ENCODE data around the gene EDN2.

The EDN2 gene

GRCh38 chr1:41461790-41462679 is 22.4 kb downstream of the EDN2 start:
- DNase-seq = peak; percentile 16

DNA sequence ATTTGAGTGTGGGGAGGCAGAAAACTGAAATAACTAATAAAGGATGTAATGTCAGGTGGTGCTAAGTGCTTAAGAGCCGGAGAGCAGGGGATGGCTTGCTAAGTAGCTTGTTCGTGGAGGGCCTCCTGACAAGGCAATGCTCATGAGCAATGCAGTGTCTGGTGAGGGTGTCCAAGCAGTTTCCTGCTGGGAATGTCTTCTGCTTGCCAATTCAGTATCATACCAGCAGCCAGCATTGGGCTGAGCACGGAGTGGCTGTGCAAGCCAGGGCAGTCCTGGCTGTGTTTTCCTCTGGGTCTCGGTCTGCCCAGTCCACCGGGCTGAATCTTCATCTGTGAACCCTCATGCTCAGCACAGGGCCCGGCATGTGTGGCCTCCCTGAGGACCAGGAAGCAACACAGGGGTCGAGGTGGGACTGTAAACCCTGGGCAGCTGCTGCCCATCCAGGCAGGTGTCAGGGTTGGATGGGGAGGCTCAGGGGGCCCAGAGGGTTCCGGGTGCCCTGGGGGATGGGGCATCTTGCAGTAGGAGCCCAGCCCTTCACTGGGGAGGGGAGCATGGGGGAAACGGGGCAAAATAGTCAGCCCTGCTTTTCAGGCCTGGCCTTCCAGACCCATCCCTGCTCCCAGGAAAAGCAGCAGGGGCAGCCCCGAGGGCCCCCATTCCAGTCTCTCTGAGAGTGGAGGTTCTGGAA is 27.5 kb downstream of the EDN2 start:
- DNase-seq = no peak

DNA sequence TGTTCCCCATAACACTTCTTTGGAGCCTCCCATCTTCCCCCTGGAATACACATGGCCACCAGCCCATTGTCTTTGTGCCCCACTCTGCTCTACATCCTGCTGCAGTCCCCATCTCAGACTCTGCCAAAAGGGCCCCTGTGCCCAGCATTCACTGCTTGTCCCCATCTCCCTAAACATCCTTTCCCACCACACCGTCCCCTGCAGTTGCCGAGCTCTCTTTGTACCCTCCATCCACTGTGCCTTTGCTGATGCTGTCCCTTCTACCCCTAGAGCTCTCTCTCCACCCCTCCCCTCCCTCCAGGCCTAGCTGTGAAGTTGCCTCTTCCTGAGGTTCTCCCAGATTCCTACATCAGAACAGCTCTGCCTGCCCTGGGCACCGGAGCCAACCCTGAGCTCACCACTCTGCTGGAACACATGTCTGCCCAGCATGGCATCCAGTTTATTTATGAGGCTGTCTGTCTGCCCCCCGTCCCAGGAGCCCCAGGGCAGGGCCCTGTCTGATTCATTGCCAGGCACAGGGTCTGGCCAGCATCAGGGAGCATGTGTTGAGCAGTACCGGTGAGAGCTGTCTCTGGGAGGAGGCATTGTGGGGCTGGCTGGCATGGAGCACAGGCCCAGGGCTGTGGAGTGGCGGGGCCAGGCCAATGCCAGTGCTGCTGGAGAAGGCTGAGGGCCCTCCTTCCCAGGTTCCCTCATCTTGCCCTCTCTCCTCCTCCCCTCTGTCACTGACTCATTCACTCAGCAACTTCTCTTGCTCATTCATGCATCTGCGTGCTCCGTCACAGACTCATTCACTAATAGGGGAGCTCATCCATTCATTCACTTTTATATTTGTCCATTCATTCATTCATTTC is 28.8 kb downstream of the EDN2 start:
- DNase-seq = peak; percentile 59

DNA sequence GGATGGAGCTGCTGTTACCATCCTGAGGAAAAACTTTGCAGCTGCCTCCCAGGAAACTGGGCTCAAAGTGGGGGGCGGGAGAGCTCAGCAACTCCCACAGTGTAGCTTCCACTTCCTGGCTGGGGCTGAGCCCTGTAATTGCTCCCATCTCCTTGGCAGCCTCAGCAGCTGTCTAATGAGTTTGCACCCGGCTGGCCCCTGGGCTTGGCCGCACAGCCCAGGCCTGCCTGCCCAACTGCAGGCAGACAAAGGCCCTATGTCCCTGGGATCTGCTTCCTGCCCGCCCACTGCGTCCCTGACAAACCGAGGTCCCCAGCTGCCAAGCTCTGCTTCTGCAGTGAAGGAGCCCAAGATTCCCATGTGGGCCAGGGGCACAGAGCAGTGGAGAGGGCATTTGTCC is 30.1 kb downstream of the EDN2 start:
- DNase-seq = no peak

GRCh38 chr1:41452704-41453290 is 31.7 kb downstream of the EDN2 start:
- no peak for DNase-seq

DNA sequence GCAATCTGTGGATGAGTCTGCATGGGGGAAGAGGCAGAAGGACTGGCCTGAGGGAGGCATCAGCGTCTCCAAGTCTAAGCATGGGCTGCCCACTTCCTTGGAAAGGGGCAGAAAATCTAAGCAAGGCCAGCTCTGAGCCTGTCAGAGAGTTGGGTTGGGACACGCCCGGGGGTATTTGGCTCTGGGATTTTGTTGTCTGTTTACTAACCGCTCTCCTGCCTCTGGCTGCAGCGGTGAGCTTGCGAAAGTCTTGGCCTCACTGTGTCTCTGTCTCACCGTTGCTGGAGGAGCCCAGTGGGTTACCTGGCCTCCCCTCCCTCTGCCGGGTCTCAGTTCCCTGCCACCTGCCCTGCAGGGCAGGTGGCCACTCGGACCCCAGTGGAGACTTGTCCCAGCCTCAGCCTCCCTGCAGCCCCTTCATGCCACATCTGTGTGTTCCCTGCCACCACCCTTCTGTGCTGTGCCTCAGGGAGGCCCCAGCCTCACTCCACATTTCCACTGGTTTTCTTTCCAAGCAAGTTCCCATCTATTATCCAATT is 33.7 kb downstream of the EDN2 start:
- DNase-seq = no peak

- DNase-seq = no peak
Observed at GRCh38 chr1:41449326-41449921, 35.1 kb downstream of the EDN2 start.

- no peak for DNase-seq
Observed at GRCh38 chr1:41448821-41449220, 35.7 kb downstream of the EDN2 start.

GRCh38 chr1:41447995-41448770 is 36.3 kb downstream of the EDN2 start:
- peak; percentile 35 for DNase-seq

DNA sequence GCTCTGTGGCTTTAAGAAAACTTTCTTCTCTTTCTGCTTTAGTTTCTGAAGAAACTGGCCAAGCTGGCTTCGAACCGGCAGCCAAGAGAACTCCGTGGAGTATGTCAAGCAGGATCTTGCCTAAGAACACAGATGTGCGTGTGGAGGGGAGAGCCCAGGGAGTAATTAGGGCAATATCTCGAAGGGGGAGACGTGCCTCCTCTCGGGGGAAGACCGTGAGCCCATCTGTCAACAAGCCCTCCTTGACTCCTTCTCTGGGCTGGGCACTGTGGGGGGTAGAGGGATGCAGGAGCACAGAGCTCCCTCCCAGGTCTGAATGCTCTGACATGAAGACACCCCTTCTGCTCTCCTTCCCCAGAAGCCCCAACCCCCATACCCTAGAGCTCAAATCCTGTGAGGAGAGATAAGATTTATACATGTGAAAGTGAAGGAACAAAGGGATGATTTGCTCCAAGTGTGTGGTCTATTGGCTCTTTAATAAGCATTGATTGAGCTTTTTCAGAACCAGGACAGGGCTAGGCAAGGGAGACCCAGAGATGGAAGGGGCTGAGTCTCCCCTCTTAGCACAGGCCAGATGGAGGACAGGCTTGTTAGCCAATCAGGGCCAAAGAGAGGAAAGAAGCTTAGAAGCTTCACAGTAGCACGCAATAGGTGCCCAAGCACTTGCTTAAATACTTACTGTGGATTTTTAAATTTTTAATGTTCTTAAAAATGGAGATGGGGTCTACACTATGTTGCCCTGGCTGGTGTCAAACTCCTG is 37.5 kb downstream of the EDN2 start:
- DNase-seq = no peak

- DNase-seq = no peak
Observed at GRCh38 chr1:41444785-41445184, 39.7 kb downstream of the EDN2 start.

GRCh38 chr1:41444246-41444645 is 40.2 kb downstream of the EDN2 start:
- no peak for DNase-seq

DNA sequence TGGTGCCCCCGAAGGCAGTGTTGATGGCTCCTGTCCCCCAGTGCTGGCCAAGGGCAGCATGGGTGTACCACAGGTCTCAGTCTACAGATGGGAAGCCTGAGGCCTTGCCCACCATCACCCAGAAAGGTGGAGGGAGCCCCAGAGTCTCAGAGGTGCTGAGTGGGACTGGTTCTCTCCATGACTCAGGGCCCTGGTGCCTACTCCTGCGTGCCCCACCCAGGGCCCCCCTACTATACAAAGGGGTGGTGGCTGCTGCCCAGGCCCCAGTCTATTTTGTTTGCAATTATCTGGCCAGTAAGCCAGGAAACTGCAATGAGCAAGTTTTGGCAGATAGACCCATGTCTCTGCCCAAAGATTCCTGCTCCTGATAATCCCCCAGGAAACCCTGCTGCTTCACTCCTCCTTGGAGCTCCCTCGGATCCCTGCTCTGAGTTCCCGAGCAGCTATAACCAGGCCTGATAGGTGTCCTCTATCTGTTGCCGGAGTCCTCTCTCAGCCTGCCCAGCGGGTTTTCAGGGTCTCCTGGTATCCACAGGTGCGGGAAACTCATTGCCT is 41.7 kb downstream of the EDN2 start:
- no peak for DNase-seq

DNA sequence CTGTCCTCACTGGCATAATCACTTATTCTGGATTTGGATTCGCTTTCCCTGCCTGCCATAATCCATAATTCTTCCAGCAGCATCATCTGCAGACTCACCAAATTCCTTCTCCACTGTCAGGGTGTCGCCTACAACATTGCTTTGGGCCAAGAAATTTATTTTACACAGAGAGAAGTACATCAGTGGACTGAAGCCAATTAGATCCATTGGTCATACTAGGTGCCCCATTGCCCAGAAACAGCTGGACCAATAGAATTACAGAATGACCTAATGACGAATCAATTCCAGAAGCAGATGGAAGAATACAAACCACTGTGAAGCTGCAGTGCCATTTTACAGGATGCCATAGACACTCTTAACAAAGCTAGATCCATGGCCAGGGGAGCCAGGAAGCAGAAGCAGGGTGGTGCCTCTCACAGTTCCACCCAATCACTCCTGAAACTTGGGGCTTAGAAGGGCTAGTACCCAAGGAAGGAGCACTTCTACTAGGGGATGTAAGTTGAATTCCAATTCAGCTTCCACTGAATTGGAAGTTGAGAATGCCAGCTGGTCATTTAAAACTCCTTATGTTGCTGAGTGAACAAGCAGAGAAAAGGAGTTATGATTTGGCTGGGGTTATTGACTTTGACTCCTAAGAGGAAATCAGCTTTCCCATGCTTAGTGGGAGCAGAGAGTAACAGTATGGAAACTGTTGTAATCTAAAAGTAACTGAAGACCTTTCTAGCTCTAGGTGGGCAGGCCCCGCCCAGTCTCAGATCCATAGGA is 44.0 kb downstream of the EDN2 start:
- no peak for DNase-seq

DNA sequence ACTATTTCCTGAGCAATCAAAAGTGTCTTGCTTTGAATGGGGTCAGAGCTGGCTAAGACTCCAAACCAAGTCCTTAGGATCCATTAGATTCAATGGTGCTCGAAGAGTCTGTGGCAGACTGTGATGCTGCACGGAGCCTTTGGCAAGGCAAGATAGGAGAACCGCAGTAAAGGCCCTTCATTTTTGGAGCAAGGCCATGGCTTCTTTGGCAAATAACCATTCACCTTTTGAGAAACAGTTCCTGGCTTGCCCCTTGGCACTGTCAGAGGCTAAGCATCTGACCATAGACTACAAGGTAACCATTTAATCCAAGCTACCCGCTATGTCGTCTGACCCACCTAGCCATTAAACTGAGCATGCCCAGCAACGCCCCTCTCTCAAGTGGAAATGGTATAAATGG is 45.2 kb downstream of the EDN2 start:
- no peak for DNase-seq

DNA sequence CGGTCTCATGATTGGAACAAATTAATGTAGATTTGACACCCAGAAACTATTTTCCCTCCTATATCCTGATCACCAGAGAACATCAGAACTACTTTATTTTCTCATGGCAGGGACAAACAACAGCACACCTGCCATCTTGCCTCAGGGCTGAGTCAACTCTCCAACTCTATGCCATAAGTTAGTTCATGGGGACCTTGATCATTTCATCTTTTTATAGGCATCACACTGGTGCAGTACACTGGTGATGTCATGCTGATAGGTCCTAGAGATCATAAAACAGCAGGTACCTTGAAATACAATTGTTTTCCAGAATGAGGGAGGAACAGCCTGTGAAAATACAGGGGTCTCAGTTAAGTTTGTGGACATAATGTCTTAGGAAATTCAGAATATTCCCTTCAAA is 45.8 kb downstream of the EDN2 start:
- DNase-seq = no peak

GRCh38 chr1:41437011-41437355 is 47.5 kb downstream of the EDN2 start:
- DNase-seq = no peak

- no peak for DNase-seq
Observed at GRCh38 chr1:41436281-41437010, 48.0 kb downstream of the EDN2 start.

All from fibroblast of skin of right quadriceps (primary cell).